HCT116 (cell line): ENCODE data around the gene AK5. TPM values are rescaled to one million over a fixed set of nuclear protein-coding genes. Genes with fewer than 3 reads are reported as not detected.

Source experiments
- ATAC-seq: fragments of 200-7000 bp; cut with Tn5 transposase; 2 replicates; pipeline ENCODE4 v1.9.1; 2020; ENCODE audit warnings: mild to moderate bottlenecking, moderate library complexity
- BruUV-seq: library from RNA; stranded (reverse); fragments of 400-500 nt; replicated peaks from 2 replicates; lab custom pipeline; 2021; lab: Mats Ljungman, UMichigan
- CTCF ChIA-PET: fragments of 300-600 bp; sonication (Branson Sonifier 250); formaldehyde crosslinking; loops from one replicate; lab custom pipeline; 2021; ENCODE audit warnings: antibody characterized with exemption; lab: Charles Lee
- POLR2A ChIA-PET: fragments of 300-600, 350-600 bp; sonication (Branson Sonifier 250); formaldehyde crosslinking; loops from one replicate; lab custom pipeline; 2021; ENCODE audit warnings: antibody characterized with exemption; lab: Charles Lee
- RAD21 ChIA-PET, 2 experiments: fragments of 300-600 bp; sonication (Branson Sonifier 250); formaldehyde crosslinking; loops; one replicate each; lab custom pipeline; 2023; ENCODE audit warnings: low total read pairs in 2 of 2; ENCODE audit not compliant: uncharacterized antibody in 2 of 2, unreplicated experiment in 2 of 2, low non-redundant PET in 1 of 2; lab: Charles Lee
- DNase-seq: peaks from one replicate; pipeline ENCODE4 v3.0.0-alpha.2; 2010; ENCODE audit warnings: low read depth, low spot score
- H2AFZ ChIP-seq: fragments of 200-600 bp; shearing (Covaris generic), sonication (generic); 2 replicates; pipeline ENCODE4 v1.6.1; 2017; ENCODE audit warnings: low read depth, mixed run types, mixed read lengths, antibody characterized with exemption, low read length; ENCODE audit not compliant: poor library complexity, severe bottlenecking
- H3K27ac ChIP-seq: 2 replicates; pipeline ENCODE4 v1.5.1; 2012; ENCODE audit warnings: low read depth, low read length
- H3K27me3 ChIP-seq: fragments of 200-600 bp; sonication (generic); 2 replicates; pipeline ENCODE4 v1.6.1; 2016; ENCODE audit warnings: mixed run types, low read length, mixed read lengths; ENCODE audit not compliant: insufficient read depth
- H3K36me3 ChIP-seq, 2 experiments: fragments of 200-500 bp in 1 of 2; fragments of 200-600 bp in 1 of 2; sonication (Bioruptor generic) in 1 of 2; sonication (generic) in 1 of 2; 2 replicates each; pipeline versions ENCODE4 v1.5.1 to v1.6.1; 2014 to 2016; ENCODE audit warnings: low read length in 2 of 2, inconsistent platforms in 1 of 2, mixed read lengths in 1 of 2, mixed run types in 1 of 2; ENCODE audit not compliant: insufficient read depth in 2 of 2, control insufficient read depth in 1 of 2
- H3K4me1 ChIP-seq, 2 experiments: fragments of 200-600 bp in 1 of 2; sonication (generic) in 1 of 2; 2 replicates each; pipeline versions ENCODE4 v1.5.1 to v1.6.1; 2012 to 2017; ENCODE audit warnings: low read length in 2 of 2, inconsistent platforms in 1 of 2, mild to moderate bottlenecking in 1 of 2, mixed read lengths in 1 of 2, mixed run types in 1 of 2, moderate library complexity in 1 of 2; ENCODE audit not compliant: insufficient read depth in 2 of 2, control insufficient read depth in 1 of 2
- H3K4me2 ChIP-seq: fragments of 200-600 bp; sonication (generic); 2 replicates; pipeline ENCODE4 v1.6.1; 2017; ENCODE audit warnings: mixed run types, low read length, mixed read lengths
- H3K4me3 ChIP-seq, 2 experiments: fragments of 200-600 bp in 1 of 2; sonication (generic) in 1 of 2; replicated peaks in 1 of 2; 2 replicates each; pipeline ENCODE4 v1.5.1; 2011 to 2016; ENCODE audit warnings: low read length in 2 of 2, control low read depth in 1 of 2, low read depth in 1 of 2, mild to moderate bottlenecking in 1 of 2, mixed read lengths in 1 of 2, mixed run types in 1 of 2
- H3K79me2 ChIP-seq: fragments of 200-600 bp; sonication (generic); 2 replicates; pipeline ENCODE4 v1.6.1; 2017; ENCODE audit warnings: mild to moderate bottlenecking, mixed run types, low read length, moderate library complexity, mixed read lengths; ENCODE audit not compliant: insufficient read depth
- H3K9ac ChIP-seq: fragments of 200-600 bp; sonication (generic); 2 replicates; pipeline ENCODE4 v1.6.1; 2016; ENCODE audit warnings: low read length, mixed read lengths
- H3K9me2 ChIP-seq: fragments of 200-600 bp; sonication (generic), shearing (Covaris generic); 2 replicates; pipeline ENCODE4 v1.6.1; 2017; ENCODE audit warnings: mixed run types, mild to moderate bottlenecking, moderate library complexity; ENCODE audit not compliant: insufficient read depth
- H3K9me3 ChIP-seq, 2 experiments: fragments of 200-500 bp in 1 of 2; fragments of 200-600 bp in 1 of 2; sonication (Bioruptor generic) in 1 of 2; sonication (generic) in 1 of 2; 2 replicates each; pipeline ENCODE4 v1.6.1; 2014 to 2017; ENCODE audit warnings: low read length in 2 of 2, mixed read lengths in 2 of 2, inconsistent platforms in 1 of 2, low read depth in 1 of 2, mild to moderate bottlenecking in 1 of 2, mixed run types in 1 of 2, moderate library complexity in 1 of 2; ENCODE audit not compliant: control insufficient read depth in 1 of 2, insufficient read depth in 1 of 2
- H4K20me1 ChIP-seq: fragments of 200-600 bp; sonication (generic), shearing (Covaris generic); 2 replicates; pipeline ENCODE4 v1.6.1; 2017; ENCODE audit warnings: mixed run types, mild to moderate bottlenecking, moderate library complexity; ENCODE audit not compliant: insufficient read depth
- CBX3 ChIP-seq: IDR thresholded peaks from 2 replicates; pipeline ENCODE4 v1.6.1; 2012; ENCODE audit warnings: low read depth
- CEBPB ChIP-seq: IDR thresholded peaks from 2 replicates; pipeline ENCODE4 v1.6.1; 2012; ENCODE audit warnings: low read depth
- EGR1 ChIP-seq: IDR thresholded peaks from 2 replicates; pipeline ENCODE4 v1.6.1; 2012; ENCODE audit warnings: low read depth
- EZH2 ChIP-seq: fragments of 200-600 bp; sonication (generic); IDR thresholded peaks from 2 replicates; pipeline ENCODE4 v1.6.1; 2017; ENCODE audit warnings: antibody characterized with exemption, mixed run types
- EZH2phosphoT487 ChIP-seq: fragments of 200-600 bp; IDR thresholded peaks from 2 replicates; pipeline ENCODE4 v1.6.1; 2018; ENCODE audit warnings: antibody characterized with exemption, borderline replicate concordance
- FOSL1 ChIP-seq: IDR thresholded peaks from 2 replicates; pipeline ENCODE4 v1.6.1; 2012; ENCODE audit warnings: low read depth
- JUND ChIP-seq: IDR thresholded peaks from 2 replicates; pipeline ENCODE4 v1.6.1; 2012
- MAX ChIP-seq: IDR thresholded peaks from 2 replicates; pipeline ENCODE4 v1.6.1; 2012
- POLR2A ChIP-seq: IDR thresholded peaks from 2 replicates; pipeline ENCODE4 v1.7.0; 2011; ENCODE audit warnings: borderline replicate concordance; ENCODE audit not compliant: insufficient read depth, insufficient read length; ENCODE audit errors: extremely low read depth
- POLR2AphosphoS5 ChIP-seq: IDR thresholded peaks from 2 replicates; pipeline ENCODE4 v1.6.1; 2011; ENCODE audit warnings: mild to moderate bottlenecking, low read depth, low read length, moderate library complexity
- RAD21 ChIP-seq: IDR thresholded peaks from 2 replicates; pipeline ENCODE4 v1.6.1; 2012; ENCODE audit warnings: low read depth, mild to moderate bottlenecking
- SIN3A ChIP-seq: IDR thresholded peaks from 2 replicates; pipeline ENCODE4 v1.6.1; 2012; ENCODE audit warnings: low read depth
- SP1 ChIP-seq: IDR thresholded peaks from 2 replicates; pipeline ENCODE4 v1.6.1; 2012; ENCODE audit warnings: low read depth
- SRF ChIP-seq: IDR thresholded peaks from 2 replicates; pipeline ENCODE4 v1.6.1; 2012; ENCODE audit warnings: low read depth
- YY1 ChIP-seq: IDR thresholded peaks from 2 replicates; pipeline ENCODE4 v1.6.1; 2011; ENCODE audit warnings: low read length, low read depth, moderate library complexity, mild to moderate bottlenecking; ENCODE audit not compliant: insufficient replicate concordance; ENCODE audit errors: extremely low read depth
- ZBTB33 ChIP-seq: IDR thresholded peaks from 2 replicates; pipeline ENCODE4 v1.6.1; 2011; ENCODE audit warnings: mild to moderate bottlenecking, low read length, moderate library complexity; ENCODE audit not compliant: insufficient replicate concordance; ENCODE audit errors: extremely low read depth
- ZFX ChIP-seq: fragments of 450-650 bp; IDR thresholded peaks from 2 replicates; pipeline ENCODE4 v1.6.1; 2017
- ZNF274 ChIP-seq: fragments of 200-500 bp; sonication (Bioruptor generic); IDR thresholded peaks from 2 replicates; pipeline ENCODE4 v1.6.1; 2014; ENCODE audit warnings: mild to moderate bottlenecking, low read depth, low read length, inconsistent platforms
- intact Hi-C: fragments of 100-400 bp; cut with micrococcal nuclease; formaldehyde crosslinking; loops from 2 replicates; pipeline ENCODE4 v1.10.0; 2022
- total RNA-seq: library from RNA; stranded (reverse); gene quantifications from one replicate; pipeline ENCODE4 v1.2.1, GENCODE V29; 2021; ENCODE audit not compliant: unreplicated experiment
- TF ChIP-seq, protein P1 (sequence below): IDR thresholded peaks from 2 replicates; pipeline ENCODE4 v1.6.1; 2012; ENCODE audit warnings: low read depth
- TF ChIP-seq, protein P2 (sequence below): IDR thresholded peaks from 2 replicates; pipeline ENCODE4 v1.6.1; 2012

AK5 gene
- total RNA-seq, 1 experiment from 2014 or later = 0.22 TPM

DNA sequence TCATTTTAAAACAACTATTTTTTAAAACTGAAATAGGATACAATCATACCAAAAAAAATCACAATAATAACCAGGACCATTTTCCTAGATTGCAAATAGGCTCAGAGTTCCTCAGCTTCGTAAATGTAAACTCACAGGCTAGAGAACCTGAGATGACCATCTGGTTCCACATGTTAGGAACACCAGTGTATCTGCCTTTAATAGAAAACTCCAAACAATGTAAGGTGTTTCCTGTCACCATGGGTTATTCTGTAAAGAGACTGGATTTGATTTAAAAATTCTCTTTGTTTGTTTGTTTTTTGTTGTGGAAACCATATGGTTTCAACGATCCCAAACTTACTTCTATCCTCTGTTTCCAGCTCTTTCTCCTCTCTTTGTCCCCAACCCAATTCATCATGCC, 203.1 kb downstream of the AK5 start:
- TF ChIP-seq YY1 = no peak
- TF ChIP-seq SIN3A = no peak
- TF ChIP-seq POLR2AphosphoS5 = no peak
- no peak for TF ChIP-seq SRF
- TF ChIP-seq ZFX = no peak
- no peak for TF ChIP-seq JUND
- TF ChIP-seq, protein P1, sequence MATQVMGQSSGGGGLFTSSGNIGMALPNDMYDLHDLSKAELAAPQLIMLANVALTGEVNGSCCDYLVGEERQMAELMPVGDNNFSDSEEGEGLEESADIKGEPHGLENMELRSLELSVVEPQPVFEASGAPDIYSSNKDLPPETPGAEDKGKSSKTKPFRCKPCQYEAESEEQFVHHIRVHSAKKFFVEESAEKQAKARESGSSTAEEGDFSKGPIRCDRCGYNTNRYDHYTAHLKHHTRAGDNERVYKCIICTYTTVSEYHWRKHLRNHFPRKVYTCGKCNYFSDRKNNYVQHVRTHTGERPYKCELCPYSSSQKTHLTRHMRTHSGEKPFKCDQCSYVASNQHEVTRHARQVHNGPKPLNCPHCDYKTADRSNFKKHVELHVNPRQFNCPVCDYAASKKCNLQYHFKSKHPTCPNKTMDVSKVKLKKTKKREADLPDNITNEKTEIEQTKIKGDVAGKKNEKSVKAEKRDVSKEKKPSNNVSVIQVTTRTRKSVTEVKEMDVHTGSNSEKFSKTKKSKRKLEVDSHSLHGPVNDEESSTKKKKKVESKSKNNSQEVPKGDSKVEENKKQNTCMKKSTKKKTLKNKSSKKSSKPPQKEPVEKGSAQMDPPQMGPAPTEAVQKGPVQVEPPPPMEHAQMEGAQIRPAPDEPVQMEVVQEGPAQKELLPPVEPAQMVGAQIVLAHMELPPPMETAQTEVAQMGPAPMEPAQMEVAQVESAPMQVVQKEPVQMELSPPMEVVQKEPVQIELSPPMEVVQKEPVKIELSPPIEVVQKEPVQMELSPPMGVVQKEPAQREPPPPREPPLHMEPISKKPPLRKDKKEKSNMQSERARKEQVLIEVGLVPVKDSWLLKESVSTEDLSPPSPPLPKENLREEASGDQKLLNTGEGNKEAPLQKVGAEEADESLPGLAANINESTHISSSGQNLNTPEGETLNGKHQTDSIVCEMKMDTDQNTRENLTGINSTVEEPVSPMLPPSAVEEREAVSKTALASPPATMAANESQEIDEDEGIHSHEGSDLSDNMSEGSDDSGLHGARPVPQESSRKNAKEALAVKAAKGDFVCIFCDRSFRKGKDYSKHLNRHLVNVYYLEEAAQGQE = no peak
- no peak for TF ChIP-seq RAD21
- no peak for TF ChIP-seq EZH2phosphoT487
- no peak for TF ChIP-seq CBX3
- no peak for TF ChIP-seq SP1
- TF ChIP-seq EZH2 = no peak
- TF ChIP-seq POLR2A = no peak
- TF ChIP-seq, protein P2, sequence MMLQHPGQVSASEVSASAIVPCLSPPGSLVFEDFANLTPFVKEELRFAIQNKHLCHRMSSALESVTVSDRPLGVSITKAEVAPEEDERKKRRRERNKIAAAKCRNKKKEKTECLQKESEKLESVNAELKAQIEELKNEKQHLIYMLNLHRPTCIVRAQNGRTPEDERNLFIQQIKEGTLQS = no peak
- TF ChIP-seq EGR1 = no peak
- TF ChIP-seq FOSL1 = no peak
- TF ChIP-seq ZBTB33 = no peak
- no peak for TF ChIP-seq MAX
- TF ChIP-seq ZNF274 = no peak
- no peak for TF ChIP-seq CEBPB
- TF ChIP-seq, all 23 proteins: peak for 0
- H3K9me2 ChIP-seq = no peaks in the 10 kb centered on the region
- H3K27me3 ChIP-seq = no peaks in the 10 kb centered on the region
- intact Hi-C loops = no loop called here
- H2AFZ ChIP-seq = no peak overlapping the region
- no peak overlapping the region for H3K4me3 ChIP-seq
- no peaks in the 10 kb centered on the region for H3K9me3 ChIP-seq
- ChIA-PET CTCF (no interaction called here), RAD21 (no interaction called here), POLR2A (no interaction called here)
- no peak overlapping the region for H3K4me2 ChIP-seq
- DNase-seq (no peak), ATAC-seq (no peak)
- no peaks in the 10 kb centered on the region for H3K36me3 ChIP-seq
- no peaks in the 10 kb centered on the region for H4K20me1 ChIP-seq
- BruUV-seq = no TSS peak
- H3K27ac ChIP-seq = no peak overlapping the region
- no peak overlapping the region for H3K9ac ChIP-seq
- no peaks in the 10 kb centered on the region for H3K4me1 ChIP-seq
- no peaks in the 10 kb centered on the region for H3K79me2 ChIP-seq
